K562 (cell line): Measurements from ENCODE around the gene KIAA0825. TPM values are rescaled to one million over a fixed set of nuclear protein-coding genes. Genes with fewer than 3 reads are reported as not detected.

Source experiments
- ATAC-seq: fragments of 200-7000 bp; cut with Tn5 transposase; 3 replicates; pipeline ENCODE4 v1.9.1; 2020; ENCODE audit warnings: moderate library complexity
- BruUV-seq: library from RNA; stranded (reverse); fragments of 400-500 nt; replicated peaks from 2 replicates; lab custom pipeline; 2021; lab: Mats Ljungman, UMichigan
- CTCF ChIA-PET: fragments of 300-600 bp; formaldehyde crosslinking; extraction: SDS; loops from one replicate; lab custom pipeline; 2021; ENCODE audit warnings: low intra/inter-chr PET ratio; lab: Yijun Ruan, JAX
- POLR2A ChIA-PET: fragments of 300-600, 350-650 bp; sonication (Branson Sonifier 250); formaldehyde crosslinking; extraction: SDS; loops from one replicate; lab custom pipeline; 2021; ENCODE audit warnings: antibody characterized with exemption, inconsistent platforms; lab: Yijun Ruan, JAX
- DNase-seq, 4 experiments: peaks; one replicate each; pipeline versions ENCODE4 v3.0.0 to v3.0.0-alpha.2; 2011 to 2018; ENCODE audit warnings: low spot score in 3 of 4, mixed read lengths in 3 of 4; ENCODE audit errors: extremely low read depth in 1 of 4
- FAIRE-seq: peaks from 2 replicates; lab custom pipeline; 2011; peaks lifted over from hg19 to GRCh38; lab: Jason Lieb, UNC
- H2AFZ ChIP-seq: 2 replicates; pipeline ENCODE4 v1.6.0; 2011; ENCODE audit warnings: low read depth, low read length, control low read depth, inconsistent platforms
- H3K27ac ChIP-seq: fragments of 200-600 bp; 3 replicates; pipeline ENCODE4 v1.8.0; 2011; ENCODE audit warnings: low read depth, mild to moderate bottlenecking, control low read depth, inconsistent platforms, low read length, moderate library complexity, mixed read lengths; ENCODE audit errors: extremely low read depth
- H3K27me3 ChIP-seq, 2 experiments: fragments of 300-600 bp in 1 of 2; 2 replicates in 1 of 2; 3 replicates in 1 of 2; pipeline versions ENCODE4 v1.6.0 to v1.8.0; 2011; ENCODE audit warnings: inconsistent platforms in 2 of 2, low read length in 2 of 2, mild to moderate bottlenecking in 1 of 2, mixed read lengths in 1 of 2, moderate library complexity in 1 of 2; ENCODE audit not compliant: control insufficient read depth in 2 of 2, insufficient read depth in 2 of 2
- H3K36me3 ChIP-seq: fragments of 300-600 bp; 3 replicates; pipeline ENCODE4 v1.8.0; 2011; ENCODE audit warnings: mild to moderate bottlenecking, low read length, inconsistent platforms; ENCODE audit not compliant: control insufficient read depth, insufficient read depth
- H3K4me1 ChIP-seq, 2 experiments: fragments of 200-600 bp in 1 of 2; replicated peaks in 1 of 2; 2 replicates in 1 of 2; 3 replicates in 1 of 2; pipeline versions ENCODE4 v1.5.1 to v1.8.0; 2011; ENCODE audit warnings: inconsistent platforms in 2 of 2, low read length in 2 of 2, mild to moderate bottlenecking in 1 of 2, mixed read lengths in 1 of 2, moderate library complexity in 1 of 2; ENCODE audit not compliant: control insufficient read depth in 2 of 2, insufficient read depth in 2 of 2
- H3K4me2 ChIP-seq: 2 replicates; pipeline ENCODE4 v1.6.1; 2011; ENCODE audit warnings: low read length, control low read depth, inconsistent platforms, mixed read lengths; ENCODE audit not compliant: insufficient read depth
- H3K4me3 ChIP-seq: fragments of 200-600 bp; sonication (generic), shearing (Covaris generic); 2 replicates; pipeline ENCODE4 v1.5.1; 2016; ENCODE audit warnings: control low read depth, inconsistent platforms
- H3K79me2 ChIP-seq: fragments of 200-600 bp; 3 replicates; pipeline ENCODE4 v1.8.0; 2011; ENCODE audit warnings: low read length, inconsistent platforms; ENCODE audit not compliant: control insufficient read depth, insufficient read depth
- H3K9ac ChIP-seq, 2 experiments: 2 replicates each; pipeline versions ENCODE4 v1.6.0 to v1.6.1; 2011; ENCODE audit warnings: low read depth in 2 of 2, low read length in 2 of 2, control low read depth in 1 of 2, inconsistent platforms in 1 of 2, mild to moderate bottlenecking in 1 of 2, mixed read lengths in 1 of 2; ENCODE audit not compliant: insufficient read depth in 1 of 2
- H3K9me1 ChIP-seq: one replicate; pipeline ENCODE4 v1.6.0; 2011; ENCODE audit warnings: inconsistent platforms, mild to moderate bottlenecking, low read length, moderate library complexity; ENCODE audit not compliant: control insufficient read depth, insufficient read depth
- H3K9me3 ChIP-seq: replicated peaks from 2 replicates; pipeline ENCODE4 v1.5.1; 2011; ENCODE audit warnings: low read depth, low read length, inconsistent platforms; ENCODE audit not compliant: control insufficient read depth, insufficient read depth
- H4K20me1 ChIP-seq: replicated peaks from 2 replicates; pipeline ENCODE4 v1.6.1; 2011; ENCODE audit warnings: low read length, inconsistent platforms, mixed read lengths; ENCODE audit not compliant: control insufficient read depth, insufficient read depth
- ATF3 ChIP-seq, 2 experiments: fragments of 450-650 bp in 1 of 2; sonication (generic) in 1 of 2; formaldehyde crosslinking in 1 of 2; IDR thresholded peaks in 1 of 2; conservative IDR thresholded peaks in 1 of 2; 2 replicates each; pipeline versions ENCODE4 v1.6.1 to v1.8.1; 2016 to 2023; ENCODE audit warnings: mild to moderate bottlenecking in 2 of 2, moderate library complexity in 2 of 2, inconsistent platforms in 1 of 2, missing genetic modification reagents in 1 of 2
- ATF7 ChIP-seq: fragments of 450-650 bp; IDR thresholded peaks from 2 replicates; pipeline ENCODE4 v1.7.1; 2014; ENCODE audit warnings: mild to moderate bottlenecking, moderate library complexity
- BRF1 ChIP-seq: IDR thresholded peaks from 3 replicates; pipeline ENCODE4 v1.6.1; 2011; ENCODE audit warnings: borderline replicate concordance, mild to moderate bottlenecking; ENCODE audit not compliant: insufficient read length; ENCODE audit errors: extremely low read depth
- FOXJ2 ChIP-seq: fragments of 200-800 bp; sonication (Bioruptor generic); IDR thresholded peaks from 2 replicates; pipeline ENCODE4 v1.6.1; 2016; ENCODE audit warnings: missing genetic modification characterization, missing compliant biosample characterization
- FOXP4 ChIP-seq: sonication (generic); formaldehyde crosslinking; IDR thresholded peaks from 2 replicates; pipeline ENCODE4 v1.8.0; 2022; ENCODE audit warnings: mild to moderate bottlenecking, missing genetic modification reagents, borderline replicate concordance
- MEIS2 ChIP-seq: fragments of 450-650 bp; IDR thresholded peaks from 2 replicates; pipeline ENCODE4 v1.6.1; 2014; ENCODE audit warnings: mild to moderate bottlenecking; ENCODE audit not compliant: partially characterized antibody
- MTA3 ChIP-seq: fragments of 450-650 bp; formaldehyde crosslinking; IDR thresholded peaks from 2 replicates; pipeline ENCODE4 v1.6.1; 2017; ENCODE audit warnings: mild to moderate bottlenecking, borderline replicate concordance
- MYBL2 ChIP-seq, 2 experiments: fragments of 450-650 bp in 1 of 2; sonication (generic) in 1 of 2; formaldehyde crosslinking in 1 of 2; IDR thresholded peaks; 2 replicates each; pipeline versions ENCODE4 v1.6.1 to v1.8.1; 2017 to 2022; ENCODE audit warnings: borderline replicate concordance in 1 of 2, inconsistent platforms in 1 of 2, low read depth in 1 of 2, mild to moderate bottlenecking in 1 of 2, missing genetic modification reagents in 1 of 2, moderate library complexity in 1 of 2
- NCOA6 ChIP-seq: fragments of 450-650 bp; IDR thresholded peaks from 2 replicates; pipeline ENCODE4 v1.6.1; 2017; ENCODE audit warnings: mild to moderate bottlenecking
- PML ChIP-seq: IDR thresholded peaks from 2 replicates; pipeline ENCODE4 v1.6.1; 2012; ENCODE audit warnings: low read length, inconsistent platforms
- POLR3A ChIP-seq: IDR thresholded peaks from 2 replicates; pipeline ENCODE4 v1.6.1; 2011; ENCODE audit warnings: borderline replicate concordance, mild to moderate bottlenecking, moderate library complexity; ENCODE audit not compliant: insufficient read length, insufficient read depth; ENCODE audit errors: extremely low read depth
- SIRT6 ChIP-seq: IDR thresholded peaks from one replicate; pipeline ENCODE4 v1.6.1; 2012; ENCODE audit warnings: low read depth, mild to moderate bottlenecking, control low read depth, inconsistent platforms, low read length, moderate library complexity
- TRIM28 ChIP-seq: fragments of 450-650 bp; IDR thresholded peaks from 2 replicates; pipeline ENCODE4 v1.6.1; 2017
- VEZF1 ChIP-seq: fragments of 200-800 bp; sonication (Bioruptor generic); IDR thresholded peaks from 2 replicates; pipeline ENCODE4 v1.6.1; 2017; ENCODE audit warnings: missing genetic modification characterization, missing compliant biosample characterization
- ZKSCAN1 ChIP-seq: fragments of 150-350 bp; IDR thresholded peaks from 2 replicates; pipeline ENCODE4 v1.6.1; 2016; ENCODE audit warnings: low read depth, low read length
- ZNF133 ChIP-seq: fragments of 250-450 bp; sonication (Bioruptor Pico); IDR thresholded peaks from 2 replicates; pipeline ENCODE4 v1.4.0; 2020; ENCODE audit warnings: mild to moderate bottlenecking
- ZNF324 ChIP-seq: fragments of 250-450 bp; sonication (Bioruptor Pico); IDR thresholded peaks from 2 replicates; pipeline ENCODE4 v1.4.0; 2020; ENCODE audit warnings: mild to moderate bottlenecking
- ZNF445 ChIP-seq: fragments of 250-450 bp; sonication (Bioruptor Pico); IDR thresholded peaks from 2 replicates; pipeline ENCODE4 v1.4.0; 2020; ENCODE audit warnings: low read depth, mild to moderate bottlenecking, moderate library complexity
- in situ Hi-C: fragments of 300-500 bp; cut with MboI; formaldehyde crosslinking; loops from 4 replicates; pipeline ENCODE4 v1.15.0; 2018; ENCODE audit warnings: inconsistent platforms, mixed read lengths
- intact Hi-C: fragments of 100-400 bp; cut with micrococcal nuclease; formaldehyde crosslinking; loops from 2 replicates; pipeline ENCODE4 v1.14.2; 2022
- polyA plus RNA-seq, 8 experiments: library from polyadenylated mRNA; depleted of rRNA in 4 of 8; stranded (reverse) in 5 of 8; unstranded in 3 of 8; fragments of >200 nt; fragmentation: Nextera tagmentation in 2 of 8; fragmentation: Illumina TruSeq in 1 of 8; extraction: Ambion mirVana in 2 of 8; extraction: Trizol in 1 of 8; gene quantifications; 2 replicates each; pipeline versions ENCODE4 v1.2.1 to v1.2.3, GENCODE V29; 2011 to 2014; ENCODE audit warnings: inconsistent platforms in 1 of 8, missing spikeins in 1 of 8
- total RNA-seq, 7 experiments: library from RNA; depleted of rRNA in 6 of 7; stranded (reverse); fragments of >200 nt in 6 of 7; fragmentation: Illumina TruSeq in 2 of 7; extraction: Trizol in 2 of 7; gene quantifications; 2 replicates each; pipeline versions ENCODE4 v1.2.1 to v1.2.3, GENCODE V29; 2011 to 2021; ENCODE audit warnings: low replicate concordance in 1 of 7

Gene KIAA0825
- total and polyA plus RNA-seq, 9 of the 15 experiments (the other 6 are each of a cell fraction or from before 2014, with no cell fraction given), result 0.05 to 0.36 (median 0.16) TPM; not detected in 1

- no peak overlapping the region for H3K27ac ChIP-seq
- no peak overlapping the region for H3K4me3 ChIP-seq
- H3K9me3 ChIP-seq, result no peaks in the 10 kb centered on the region
- H3K9ac ChIP-seq, result no peak overlapping the region
- in situ Hi-C loops, result no loop called here
- intact Hi-C loops, result no loop called here
- ChIA-PET CTCF (no interaction called here), POLR2A (no interaction called here)
- H3K4me1 ChIP-seq, result no peaks in the 10 kb centered on the region
- no peaks in the 10 kb centered on the region for H3K36me3 ChIP-seq
- H3K4me2 ChIP-seq, result no peak overlapping the region
- H3K27me3 ChIP-seq, result no peaks in the 10 kb centered on the region
- TF ChIP-seq ATF3 (IDR thresholded peaks at IDR 0.05) (no peak), ATF3 (CRISPR knock-in tag; conservative IDR thresholded peaks at IDR 0.05) (no peak), NCOA6 (no peak), ZKSCAN1 (no peak), ZNF324 (no peak), FOXP4 (CRISPR knock-in tag) (no peak), TRIM28 (no peak), ZNF445 (CRISPR knock-in tag) (no peak), POLR3A (no peak), ATF7 (no peak), MYBL2 (IDR thresholded peaks at IDR 0.05; ENCODE audit: low read depth) (no peak), MYBL2 (CRISPR knock-in tag; IDR thresholded peaks at IDR 0.05; ENCODE audit: borderline replicate concordance) (no peak), MEIS2 (no peak), FOXJ2 (tag) (no peak), BRF1 (no peak), SIRT6 (no peak), PML (no peak), ZNF133 (no peak), VEZF1 (CRISPR knock-in tag) (no peak), MTA3 (no peak)
- no peak for ATAC-seq
- no peak for FAIRE-seq
- H2AFZ ChIP-seq, result no peak overlapping the region
- no peaks in the 10 kb centered on the region for H3K79me2 ChIP-seq
- no peaks in the 10 kb centered on the region for H4K20me1 ChIP-seq
- no TSS peak for BruUV-seq
- DNase-seq, result no peak
- H3K9me1 ChIP-seq, result no peaks in the 10 kb centered on the region
These were observed 220.9 kb downstream of the KIAA0825 start for GRCh38 chr5:94397508-94397907.
